H9 (cell line): ENCODE measurements around the gene GABRR2. TPM values are rescaled to one million over a fixed set of nuclear protein-coding genes. Genes with fewer than 3 reads are reported as not detected.

Experiments used
- DNase-seq: peaks from one replicate; pipeline ENCODE4 v3.0.0-alpha.2; 2017
- H2AFZ ChIP-seq: one replicate; pipeline ENCODE4 v1.6.1; 2013; ENCODE audit warnings: mild to moderate bottlenecking, low read length, control low read depth, moderate library complexity
- H2AK5ac ChIP-seq: 2 replicates; pipeline ENCODE4 v1.6.1; 2013; ENCODE audit warnings: low read length, control low read depth, mixed read lengths; ENCODE audit not compliant: insufficient read length
- H2BK120ac ChIP-seq: one replicate; pipeline ENCODE4 v1.6.1; 2013; ENCODE audit warnings: low read depth, mild to moderate bottlenecking, low read length, control low read depth, inconsistent platforms; ENCODE audit not compliant: poor library complexity, severe bottlenecking
- H2BK12ac ChIP-seq: 2 replicates; pipeline ENCODE4 v1.6.1; 2013; ENCODE audit warnings: low read length, control low read depth, mixed read lengths, low read depth; ENCODE audit not compliant: insufficient read length
- H2BK15ac ChIP-seq: 2 replicates; pipeline ENCODE4 v1.6.1; 2013; ENCODE audit warnings: low read depth, low read length, control low read depth
- H2BK20ac ChIP-seq: one replicate; pipeline ENCODE4 v1.6.1; 2013; ENCODE audit warnings: low read depth, mild to moderate bottlenecking, low read length, control low read depth, inconsistent platforms; ENCODE audit not compliant: poor library complexity, severe bottlenecking
- H2BK5ac ChIP-seq: 2 replicates; pipeline ENCODE4 v1.6.1; 2013; ENCODE audit warnings: low read length, control low read depth, mixed read lengths; ENCODE audit not compliant: insufficient read length
- H3K14ac ChIP-seq: 2 replicates; pipeline ENCODE4 v1.6.1; 2013; ENCODE audit warnings: low read length, control low read depth; ENCODE audit not compliant: insufficient read depth
- H3K18ac ChIP-seq: 2 replicates; pipeline ENCODE4 v1.6.1; 2013; ENCODE audit warnings: low read depth, mild to moderate bottlenecking, mixed read lengths, low read length, control low read depth; ENCODE audit not compliant: insufficient read length
- H3K23ac ChIP-seq: 2 replicates; pipeline ENCODE4 v1.6.1; 2013; ENCODE audit warnings: low read length, control low read depth, mixed read lengths, low read depth; ENCODE audit not compliant: insufficient read length
- H3K23me2 ChIP-seq: 2 replicates; pipeline ENCODE4 v1.6.1; 2013; ENCODE audit warnings: low read depth, mild to moderate bottlenecking, mixed read lengths, low read length, control low read depth; ENCODE audit not compliant: insufficient read length, poor library complexity, severe bottlenecking
- H3K27ac ChIP-seq: 2 replicates; pipeline ENCODE4 v1.5.1; 2013; ENCODE audit warnings: low read length, control low read depth, mixed read lengths, low read depth; ENCODE audit not compliant: insufficient read length
- H3K27me3 ChIP-seq: 2 replicates; pipeline ENCODE4 v1.6.1; 2013; ENCODE audit warnings: low read length, control low read depth, inconsistent platforms; ENCODE audit not compliant: insufficient read depth
- H3K4ac ChIP-seq: 2 replicates; pipeline ENCODE4 v1.6.1; 2013; ENCODE audit warnings: low read depth, mild to moderate bottlenecking, control low read depth, inconsistent platforms, low read length, moderate library complexity
- H3K4me1 ChIP-seq: 2 replicates; pipeline ENCODE4 v1.6.1; 2013; ENCODE audit warnings: low read length, control low read depth, inconsistent platforms; ENCODE audit not compliant: insufficient read depth
- H3K4me2 ChIP-seq: 2 replicates; pipeline ENCODE4 v1.6.1; 2013; ENCODE audit warnings: low read length, control low read depth, mixed read lengths; ENCODE audit not compliant: insufficient read length, insufficient read depth
- H3K56ac ChIP-seq: 2 replicates; pipeline ENCODE4 v1.6.1; 2013; ENCODE audit warnings: low read depth, mild to moderate bottlenecking, mixed read lengths, low read length, control low read depth; ENCODE audit not compliant: insufficient read length
- H3K79me1 ChIP-seq: 2 replicates; pipeline ENCODE4 v1.6.1; 2013; ENCODE audit warnings: low read depth, mild to moderate bottlenecking, moderate library complexity, low read length, control low read depth, inconsistent platforms; ENCODE audit not compliant: insufficient read depth, poor library complexity, severe bottlenecking
- H3K79me2 ChIP-seq: 2 replicates; pipeline ENCODE4 v1.6.1; 2013; ENCODE audit warnings: low read length, control low read depth, inconsistent platforms; ENCODE audit not compliant: insufficient read depth
- H3K9ac ChIP-seq: 2 replicates; pipeline ENCODE4 v1.6.1; 2013; ENCODE audit warnings: low read length, control low read depth, mixed read lengths; ENCODE audit not compliant: insufficient read length; ENCODE audit errors: extremely low read depth
- H3K9me3 ChIP-seq: one replicate; pipeline ENCODE4 v1.6.1; 2013; ENCODE audit warnings: low read depth, low read length, inconsistent platforms; ENCODE audit not compliant: control insufficient read depth
- H3T11ph ChIP-seq: one replicate; pipeline ENCODE4 v1.6.1; 2013; ENCODE audit warnings: mild to moderate bottlenecking, low read length, control low read depth, inconsistent platforms
- H4K20me1 ChIP-seq: one replicate; pipeline ENCODE4 v1.6.1; 2013; ENCODE audit not compliant: control insufficient read depth, insufficient read length, insufficient read depth
- H4K5ac ChIP-seq: 2 replicates; pipeline ENCODE4 v1.6.1; 2013; ENCODE audit warnings: low read depth, mild to moderate bottlenecking, mixed read lengths, low read length, control low read depth; ENCODE audit not compliant: insufficient read length
- H4K8ac ChIP-seq: replicated peaks from 2 replicates; pipeline ENCODE4 v1.6.1; 2013; ENCODE audit warnings: low read length, control low read depth, mixed read lengths, low read depth; ENCODE audit not compliant: insufficient read length
- H4K91ac ChIP-seq: 2 replicates; pipeline ENCODE4 v1.6.1; 2013; ENCODE audit warnings: low read depth, mild to moderate bottlenecking, moderate library complexity, mixed read lengths, low read length, control low read depth; ENCODE audit not compliant: insufficient read length
- H3K27ac Mint-ChIP-seq, 3 experiments: 2 replicates in 2 of 3; 3 replicates in 1 of 3; pipeline ENCODE4 v1.8.0; 2020 to 2021; ENCODE audit warnings: mixed read lengths in 3 of 3, mild to moderate bottlenecking in 1 of 3, moderate library complexity in 1 of 3
- H3K27me3 Mint-ChIP-seq: 2 replicates; pipeline ENCODE4 v1.8.0; 2021; ENCODE audit warnings: low read depth, mild to moderate bottlenecking, moderate library complexity, mixed read lengths
- H3K36me3 Mint-ChIP-seq, 3 experiments: 2 replicates in 2 of 3; 3 replicates in 1 of 3; pipeline ENCODE4 v1.8.0; 2020 to 2021; ENCODE audit warnings: low read depth in 3 of 3, mixed read lengths in 3 of 3; ENCODE audit not compliant: insufficient read depth in 1 of 3
- H3K4me1 Mint-ChIP-seq, 2 experiments: 2 replicates each; pipeline ENCODE4 v1.8.0; 2020; ENCODE audit warnings: mixed read lengths in 2 of 2
- H3K4me3 Mint-ChIP-seq, 2 experiments: 2 replicates in 1 of 2; 3 replicates in 1 of 2; pipeline ENCODE4 v1.8.0; 2020 to 2021; ENCODE audit warnings: mild to moderate bottlenecking in 2 of 2, mixed read lengths in 2 of 2, moderate library complexity in 1 of 2
- H3K9me3 Mint-ChIP-seq, 2 experiments: 2 replicates in 1 of 2; 3 replicates in 1 of 2; pipeline ENCODE4 v1.8.0; 2020; ENCODE audit warnings: mild to moderate bottlenecking in 2 of 2, mixed read lengths in 2 of 2, moderate library complexity in 1 of 2
- CTCF ChIP-seq: fragments of 200-600 bp; sonication (generic); conservative IDR thresholded peaks from 3 replicates; pipeline ENCODE4 v1.8.0; 2021; ENCODE audit warnings: antibody characterized with exemption, mild to moderate bottlenecking
- WGBS: extraction: QIAGEN DNeasy Blood & Tissue Kit; methylation state at CpG from one replicate; pipeline ENCODE4 v1.1.7; 2013; ENCODE audit warnings: missing lambda C conversion rate, low lambda C conversion rate, mixed read lengths; ENCODE audit not compliant: insufficient read length; ENCODE audit errors: extremely low coverage; 5-methylcytosine and 5-hydroxymethylcytosine counted together
- total RNA-seq: library from RNA; stranded (reverse); gene quantifications from 2 replicates; pipeline ENCODE4 v1.2.1, GENCODE V29; 2021

GABRR2 gene
- total RNA-seq, 1 experiment from 2014 or later: not detected

- Histone ChIP-seq H2BK15ac (no peak overlapping the region), H3K23ac (no peak overlapping the region), H2BK20ac (no peak overlapping the region), H2AK5ac (no peak overlapping the region), H3K9me3 (no peaks in the 10 kb centered on the region), H3K4me1 (peaks cover 6% of the 10 kb centered on the region; the same call in 1 of the 2 replicates), H3K9ac (no peak overlapping the region), H4K8ac (no peak overlapping the region), H3K14ac (no peak overlapping the region), H2BK12ac (no peak overlapping the region), H3K27me3 (no peaks in the 10 kb centered on the region), H3K27ac (no peak overlapping the region), H2BK5ac (no peak overlapping the region), H4K20me1 (no peaks in the 10 kb centered on the region), H3K18ac (no peak overlapping the region), H3T11ph (no peak overlapping the region), H3K23me2 (no peaks in the 10 kb centered on the region), H4K91ac (no peak overlapping the region), H3K4me2 (peak overlapping the region; percentile 15), H3K56ac (no peak overlapping the region), H3K79me2 (no peaks in the 10 kb centered on the region), H2BK120ac (no peak overlapping the region), H3K4ac (no peak overlapping the region), H4K5ac (no peak overlapping the region), H3K79me1 (no peaks in the 10 kb centered on the region), H2AFZ (no peak overlapping the region)
- peak overlapping the region; percentile 54 to 74 (median 60); a peak in 5 of 7 replicates for H3K27ac Mint-ChIP-seq
- TF ChIP-seq CTCF: peak; percentile 54
- no CpG with 5 or more reads among the region's 3 CpGs for WGBS
- DNase-seq: peak; percentile 46
- H3K4me3 Mint-ChIP-seq: no peak overlapping the region; a peak in 1 of 5 replicates
- H3K4me1 Mint-ChIP-seq: peaks cover 30 to 31% of the 10 kb centered on the region in 2 experiments
- peaks cover 11% of the 10 kb centered on the region for H3K27me3 Mint-ChIP-seq
- H3K36me3 Mint-ChIP-seq: no peaks in the 10 kb centered on the region
- H3K9me3 Mint-ChIP-seq: no peaks in the 10 kb centered on the region; a peak in 1 of 5 replicates
Measured at GRCh38 chr6:89242574-89243330, 72.3 kb downstream of the GABRR2 start.
